ENCODE data around the gene MUC4. TPM values are rescaled to one million over a fixed set of nuclear protein-coding genes. Genes with fewer than 3 reads are reported as not detected.

MUC4 gene
- total and polyA plus RNA-seq, 9 of the 15 experiments (the other 6 are each of a cell fraction or from before 2014, with no cell fraction given) = under 0.01 to 0.21 (median 0.10) TPM; not detected in 4

DNA sequence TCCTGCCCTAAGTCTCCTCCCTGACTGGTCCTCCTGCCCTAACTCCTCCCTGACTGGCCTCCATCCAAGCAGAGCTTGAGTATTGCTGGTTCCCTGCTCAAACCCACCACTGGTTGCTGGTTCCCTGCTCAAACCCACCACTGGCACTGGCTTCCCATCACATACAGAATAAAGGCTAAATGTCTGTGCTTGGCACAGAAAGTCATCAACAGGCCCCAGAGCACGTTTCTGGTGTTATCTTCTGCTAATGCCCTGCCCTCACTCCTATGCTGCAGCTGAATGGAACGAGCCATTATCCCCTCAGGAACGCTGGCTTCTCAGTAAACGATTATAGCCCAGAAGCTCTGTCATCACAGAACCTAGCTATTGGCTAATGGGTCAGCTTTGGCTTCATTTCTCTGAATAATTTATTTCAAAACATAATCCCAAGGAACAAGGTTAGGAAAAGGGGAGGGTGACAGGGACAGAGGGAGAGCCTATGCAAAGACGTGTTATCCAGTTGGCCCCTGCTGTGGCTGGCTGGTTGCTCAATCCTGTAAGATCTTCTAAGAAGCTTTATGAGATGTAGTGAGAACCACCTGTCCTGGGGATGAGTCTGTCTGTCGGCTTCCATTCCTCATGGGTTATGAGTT lies 97.2 kb downstream of the MUC4 start (continued):
- TF ChIP-seq TOE1 (IDR thresholded peaks at IDR 0.05; ENCODE audit: borderline replicate concordance) (no peak), TOE1 (CRISPR knock-in tag; IDR thresholded peaks at IDR 0.05; ENCODE audit: borderline replicate concordance, low read depth) (0 out of 2 replicates have a peak, but pooled peaks have one; percentile 77), BRCA1 (IDR thresholded peaks at IDR 0.05) (no peak), BRCA1 (CRISPR knock-in tag; IDR thresholded peaks at IDR 0.05) (0 out of 2 replicates have a peak, but pooled peaks have one; percentile 74), BHLHE40 (IDR thresholded peaks at IDR 0.05; ENCODE audit: low read length) (peak; percentile 45), ZNF175 (CRISPR knock-in tag; IDR thresholded peaks at IDR 0.05; ENCODE audit: low read depth) (no peak), SAP30 (IDR thresholded peaks at IDR 0.05; ENCODE audit: borderline replicate concordance, insufficient read depth, low read depth, low read length, poor library complexity, severe bottlenecking) (peak; percentile 34), NEUROD1 (IDR thresholded peaks at IDR 0.05; ENCODE audit: borderline replicate concordance, low read depth, low read length, partially characterized antibody) (no peak), NR2F6 (CRISPR knock-in tag; IDR thresholded peaks at IDR 0.05) (0 out of 2 replicates have a peak, but pooled peaks have one; percentile 65), STAG1 (CRISPR knock-in tag; IDR thresholded peaks at IDR 0.05; ENCODE audit: borderline replicate concordance) (peak; percentile 35; the same call in 1 of the 2 replicates), HDAC6 (IDR thresholded peaks at IDR 0.05; ENCODE audit: low read depth, low read length) (no peak), NFATC3 (IDR thresholded peaks at IDR 0.05) (no peak), SIN3A (IDR thresholded peaks at IDR 0.05; ENCODE audit: borderline replicate concordance in 2 of 2, control insufficient read depth in 1 of 2, low read depth in 2 of 2, low read length in 2 of 2) (no peak), CREB1 (IDR thresholded peaks at IDR 0.05) (no peak), CREB1 (CRISPR knock-in tag; IDR thresholded peaks at IDR 0.05) (no peak), ZNF143 (CRISPR knock-in tag; IDR thresholded peaks at IDR 0.05) (0 out of 2 replicates have a peak, but pooled peaks have one; percentile 24)
- TF ChIP-seq, protein P1, sequence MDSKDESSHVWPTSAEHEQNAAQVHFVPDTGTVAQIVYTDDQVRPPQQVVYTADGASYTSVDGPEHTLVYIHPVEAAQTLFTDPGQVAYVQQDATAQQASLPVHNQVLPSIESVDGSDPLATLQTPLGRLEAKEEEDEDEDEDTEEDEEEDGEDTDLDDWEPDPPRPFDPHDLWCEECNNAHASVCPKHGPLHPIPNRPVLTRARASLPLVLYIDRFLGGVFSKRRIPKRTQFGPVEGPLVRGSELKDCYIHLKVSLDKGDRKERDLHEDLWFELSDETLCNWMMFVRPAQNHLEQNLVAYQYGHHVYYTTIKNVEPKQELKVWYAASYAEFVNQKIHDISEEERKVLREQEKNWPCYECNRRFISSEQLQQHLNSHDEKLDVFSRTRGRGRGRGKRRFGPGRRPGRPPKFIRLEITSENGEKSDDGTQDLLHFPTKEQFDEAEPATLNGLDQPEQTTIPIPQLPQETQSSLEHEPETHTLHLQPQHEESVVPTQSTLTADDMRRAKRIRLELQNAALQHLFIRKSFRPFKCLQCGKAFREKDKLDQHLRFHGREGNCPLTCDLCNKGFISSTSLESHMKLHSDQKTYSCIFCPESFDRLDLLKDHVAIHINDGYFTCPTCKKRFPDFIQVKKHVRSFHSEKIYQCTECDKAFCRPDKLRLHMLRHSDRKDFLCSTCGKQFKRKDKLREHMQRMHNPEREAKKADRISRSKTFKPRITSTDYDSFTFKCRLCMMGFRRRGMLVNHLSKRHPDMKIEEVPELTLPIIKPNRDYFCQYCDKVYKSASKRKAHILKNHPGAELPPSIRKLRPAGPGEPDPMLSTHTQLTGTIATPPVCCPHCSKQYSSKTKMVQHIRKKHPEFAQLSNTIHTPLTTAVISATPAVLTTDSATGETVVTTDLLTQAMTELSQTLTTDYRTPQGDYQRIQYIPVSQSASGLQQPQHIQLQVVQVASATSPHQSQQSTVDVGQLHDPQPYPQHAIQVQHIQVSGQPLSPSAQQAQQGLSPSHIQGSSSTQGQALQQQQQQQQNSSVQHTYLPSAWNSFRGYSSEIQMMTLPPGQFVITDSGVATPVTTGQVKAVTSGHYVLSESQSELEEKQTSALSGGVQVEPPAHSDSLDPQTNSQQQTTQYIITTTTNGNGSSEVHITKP (IDR thresholded peaks at IDR 0.05; ENCODE audit: partially characterized antibody) = peak; percentile 77
- TF ChIP-seq, protein P2, sequence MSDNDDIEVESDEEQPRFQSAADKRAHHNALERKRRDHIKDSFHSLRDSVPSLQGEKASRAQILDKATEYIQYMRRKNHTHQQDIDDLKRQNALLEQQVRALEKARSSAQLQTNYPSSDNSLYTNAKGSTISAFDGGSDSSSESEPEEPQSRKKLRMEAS (CRISPR knock-in tag; IDR thresholded peaks at IDR 0.05) = peak; percentile 53; the same call in 1 of the 2 replicates
- TF ChIP-seq, protein P3, sequence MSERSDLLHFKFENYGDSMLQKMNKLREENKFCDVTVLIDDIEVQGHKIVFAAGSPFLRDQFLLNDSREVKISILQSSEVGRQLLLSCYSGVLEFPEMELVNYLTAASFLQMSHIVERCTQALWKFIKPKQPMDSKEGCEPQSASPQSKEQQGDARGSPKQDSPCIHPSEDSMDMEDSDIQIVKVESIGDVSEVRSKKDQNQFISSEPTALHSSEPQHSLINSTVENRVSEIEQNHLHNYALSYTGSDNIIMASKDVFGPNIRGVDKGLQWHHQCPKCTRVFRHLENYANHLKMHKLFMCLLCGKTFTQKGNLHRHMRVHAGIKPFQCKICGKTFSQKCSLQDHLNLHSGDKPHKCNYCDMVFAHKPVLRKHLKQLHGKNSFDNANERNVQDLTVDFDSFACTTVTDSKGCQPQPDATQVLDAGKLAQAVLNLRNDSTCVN (CRISPR knock-in tag; IDR thresholded peaks at IDR 0.05) = 0 out of 2 replicates have a peak, but pooled peaks have one; percentile 5

Measured in K562 (cell line).